K562 (cell line): Measurements from ENCODE around the gene CXCR6. TPM values are rescaled to one million over a fixed set of nuclear protein-coding genes. Genes with fewer than 3 reads are reported as not detected.

Experiments
- ATAC-seq: fragments of 200-7000 bp; cut with Tn5 transposase; 3 replicates; pipeline ENCODE4 v1.9.1; 2020; ENCODE audit warnings: moderate library complexity
- BruUV-seq: library from RNA; stranded (reverse); fragments of 400-500 nt; replicated peaks from 2 replicates; lab custom pipeline; 2021; lab: Mats Ljungman, UMichigan
- CTCF ChIA-PET: fragments of 300-600 bp; formaldehyde crosslinking; extraction: SDS; loops from one replicate; lab custom pipeline; 2021; ENCODE audit warnings: low intra/inter-chr PET ratio; lab: Yijun Ruan, JAX
- POLR2A ChIA-PET: fragments of 300-600, 350-650 bp; sonication (Branson Sonifier 250); formaldehyde crosslinking; extraction: SDS; loops from one replicate; lab custom pipeline; 2021; ENCODE audit warnings: antibody characterized with exemption, inconsistent platforms; lab: Yijun Ruan, JAX
- DNase-seq, 4 experiments: peaks; one replicate each; pipeline versions ENCODE4 v3.0.0 to v3.0.0-alpha.2; 2011 to 2018; ENCODE audit warnings: low spot score in 3 of 4, mixed read lengths in 3 of 4; ENCODE audit errors: extremely low read depth in 1 of 4
- FAIRE-seq: peaks from 2 replicates; lab custom pipeline; 2011; peaks lifted over from hg19 to GRCh38; lab: Jason Lieb, UNC
- H2AFZ ChIP-seq: 2 replicates; pipeline ENCODE4 v1.6.0; 2011; ENCODE audit warnings: low read depth, low read length, control low read depth, inconsistent platforms
- H3K27ac ChIP-seq: fragments of 200-600 bp; 3 replicates; pipeline ENCODE4 v1.8.0; 2011; ENCODE audit warnings: low read depth, mild to moderate bottlenecking, control low read depth, inconsistent platforms, low read length, moderate library complexity, mixed read lengths; ENCODE audit errors: extremely low read depth
- H3K27me3 ChIP-seq, 2 experiments: fragments of 300-600 bp in 1 of 2; 2 replicates in 1 of 2; 3 replicates in 1 of 2; pipeline versions ENCODE4 v1.6.0 to v1.8.0; 2011; ENCODE audit warnings: inconsistent platforms in 2 of 2, low read length in 2 of 2, mild to moderate bottlenecking in 1 of 2, mixed read lengths in 1 of 2, moderate library complexity in 1 of 2; ENCODE audit not compliant: control insufficient read depth in 2 of 2, insufficient read depth in 2 of 2
- H3K36me3 ChIP-seq: fragments of 300-600 bp; 3 replicates; pipeline ENCODE4 v1.8.0; 2011; ENCODE audit warnings: mild to moderate bottlenecking, low read length, inconsistent platforms; ENCODE audit not compliant: control insufficient read depth, insufficient read depth
- H3K4me1 ChIP-seq, 2 experiments: fragments of 200-600 bp in 1 of 2; replicated peaks in 1 of 2; 2 replicates in 1 of 2; 3 replicates in 1 of 2; pipeline versions ENCODE4 v1.5.1 to v1.8.0; 2011; ENCODE audit warnings: inconsistent platforms in 2 of 2, low read length in 2 of 2, mild to moderate bottlenecking in 1 of 2, mixed read lengths in 1 of 2, moderate library complexity in 1 of 2; ENCODE audit not compliant: control insufficient read depth in 2 of 2, insufficient read depth in 2 of 2
- H3K4me2 ChIP-seq: 2 replicates; pipeline ENCODE4 v1.6.1; 2011; ENCODE audit warnings: low read length, control low read depth, inconsistent platforms, mixed read lengths; ENCODE audit not compliant: insufficient read depth
- H3K4me3 ChIP-seq: fragments of 200-600 bp; sonication (generic), shearing (Covaris generic); 2 replicates; pipeline ENCODE4 v1.5.1; 2016; ENCODE audit warnings: control low read depth, inconsistent platforms
- H3K79me2 ChIP-seq: fragments of 200-600 bp; 3 replicates; pipeline ENCODE4 v1.8.0; 2011; ENCODE audit warnings: low read length, inconsistent platforms; ENCODE audit not compliant: control insufficient read depth, insufficient read depth
- H3K9ac ChIP-seq, 2 experiments: 2 replicates each; pipeline versions ENCODE4 v1.6.0 to v1.6.1; 2011; ENCODE audit warnings: low read depth in 2 of 2, low read length in 2 of 2, control low read depth in 1 of 2, inconsistent platforms in 1 of 2, mild to moderate bottlenecking in 1 of 2, mixed read lengths in 1 of 2; ENCODE audit not compliant: insufficient read depth in 1 of 2
- H3K9me1 ChIP-seq: one replicate; pipeline ENCODE4 v1.6.0; 2011; ENCODE audit warnings: inconsistent platforms, mild to moderate bottlenecking, low read length, moderate library complexity; ENCODE audit not compliant: control insufficient read depth, insufficient read depth
- H3K9me3 ChIP-seq: replicated peaks from 2 replicates; pipeline ENCODE4 v1.5.1; 2011; ENCODE audit warnings: low read depth, low read length, inconsistent platforms; ENCODE audit not compliant: control insufficient read depth, insufficient read depth
- H4K20me1 ChIP-seq: replicated peaks from 2 replicates; pipeline ENCODE4 v1.6.1; 2011; ENCODE audit warnings: low read length, inconsistent platforms, mixed read lengths; ENCODE audit not compliant: control insufficient read depth, insufficient read depth
- ARID2 ChIP-seq: fragments of 450-650 bp; IDR thresholded peaks from 2 replicates; pipeline ENCODE4 v1.6.1; 2017; ENCODE audit warnings: antibody characterized with exemption, mild to moderate bottlenecking
- BRF1 ChIP-seq: IDR thresholded peaks from 3 replicates; pipeline ENCODE4 v1.6.1; 2011; ENCODE audit warnings: borderline replicate concordance, mild to moderate bottlenecking; ENCODE audit not compliant: insufficient read length; ENCODE audit errors: extremely low read depth
- CCAR2 ChIP-seq: fragments of 200-400 bp; formaldehyde crosslinking; IDR thresholded peaks from 2 replicates; pipeline ENCODE4 v1.6.1; 2017; ENCODE audit warnings: mild to moderate bottlenecking, low read depth, low read length
- FOXJ3 ChIP-seq: sonication (generic); formaldehyde crosslinking; IDR thresholded peaks from 2 replicates; pipeline ENCODE4 v1.4.0; 2020; ENCODE audit warnings: mild to moderate bottlenecking, missing genetic modification reagents
- GTF2A2 ChIP-seq: IDR thresholded peaks from 2 replicates; pipeline ENCODE4 v1.6.1; 2016; ENCODE audit warnings: mild to moderate bottlenecking, missing genetic modification characterization, missing compliant biosample characterization
- ILF3 ChIP-seq: fragments of 450-650 bp; IDR thresholded peaks from 2 replicates; pipeline ENCODE4 v1.6.1; 2018; ENCODE audit warnings: antibody characterized with exemption, mild to moderate bottlenecking, moderate library complexity, borderline replicate concordance
- KAT2B ChIP-seq: IDR thresholded peaks from one replicate; pipeline ENCODE4 v1.6.1; 2012; ENCODE audit warnings: low read depth, mild to moderate bottlenecking, control low read depth, inconsistent platforms, low read length, moderate library complexity
- MAFK ChIP-seq: IDR thresholded peaks from 2 replicates; pipeline ENCODE4 v1.6.1; 2011; ENCODE audit warnings: low read length, improper control_type of control experiment
- MCM7 ChIP-seq, 2 experiments: fragments of 450-650 bp; IDR thresholded peaks; 2 replicates each; pipeline ENCODE4 v1.6.1; 2016 to 2018
- MYNN ChIP-seq, 2 experiments: sonication (generic); formaldehyde crosslinking in 1 of 2; IDR thresholded peaks; 2 replicates each; pipeline versions ENCODE4 v1.5.0 to v1.6.1; 2016 to 2020; ENCODE audit warnings: antibody characterized with exemption in 1 of 2, missing genetic modification reagents in 1 of 2
- POLR2AphosphoS5 ChIP-seq: IDR thresholded peaks from 2 replicates; pipeline ENCODE4 v1.6.1; 2011; ENCODE audit warnings: mild to moderate bottlenecking, low read depth, low read length, moderate library complexity; ENCODE audit not compliant: control insufficient read depth, insufficient read depth
- SLC30A9 ChIP-seq: fragments of 250-450 bp; sonication (Bioruptor Pico); IDR thresholded peaks from 2 replicates; pipeline ENCODE4 v1.8.0; 2022; ENCODE audit warnings: mild to moderate bottlenecking, moderate library complexity
- TCFL5 ChIP-seq: fragments of 250-450 bp; sonication (Bioruptor Pico); conservative IDR thresholded peaks from 2 replicates; pipeline ENCODE4 v1.6.1; 2021; ENCODE audit warnings: mild to moderate bottlenecking, moderate library complexity, matching md5 sums
- ZNF507 ChIP-seq: conservative IDR thresholded peaks from 2 replicates; pipeline ENCODE4 v1.6.1; 2017; ENCODE audit warnings: missing genetic modification characterization, missing compliant biosample characterization
- ZNF561 ChIP-seq: fragments of 450-650 bp; formaldehyde crosslinking; conservative IDR thresholded peaks from 2 replicates; pipeline ENCODE4 v1.4.0; 2020; ENCODE audit warnings: mild to moderate bottlenecking, moderate library complexity
- WGBS: fragments of 100-300 bp; shearing (Covaris generic); methylation state at CpG from one replicate; pipeline ENCODE4 v1.1.6; 2016; ENCODE audit warnings: low coverage, mixed read lengths; ENCODE audit not compliant: insufficient coverage; ENCODE audit errors: missing lambda C conversion rate; 5-methylcytosine and 5-hydroxymethylcytosine counted together
- in situ Hi-C: fragments of 300-500 bp; cut with MboI; formaldehyde crosslinking; loops from 4 replicates; pipeline ENCODE4 v1.15.0; 2018; ENCODE audit warnings: inconsistent platforms, mixed read lengths
- intact Hi-C: fragments of 100-400 bp; cut with micrococcal nuclease; formaldehyde crosslinking; loops from 2 replicates; pipeline ENCODE4 v1.14.2; 2022
- polyA plus RNA-seq, 8 experiments: library from polyadenylated mRNA; depleted of rRNA in 4 of 8; stranded (reverse) in 5 of 8; unstranded in 3 of 8; fragments of >200 nt; fragmentation: Nextera tagmentation in 2 of 8; fragmentation: Illumina TruSeq in 1 of 8; extraction: Ambion mirVana in 2 of 8; extraction: Trizol in 1 of 8; gene quantifications; 2 replicates each; pipeline versions ENCODE4 v1.2.1 to v1.2.3, GENCODE V29; 2011 to 2014; ENCODE audit warnings: inconsistent platforms in 1 of 8, missing spikeins in 1 of 8
- total RNA-seq, 7 experiments: library from RNA; depleted of rRNA in 6 of 7; stranded (reverse); fragments of >200 nt in 6 of 7; fragmentation: Illumina TruSeq in 2 of 7; extraction: Trizol in 2 of 7; gene quantifications; 2 replicates each; pipeline versions ENCODE4 v1.2.1 to v1.2.3, GENCODE V29; 2011 to 2021; ENCODE audit warnings: low replicate concordance in 1 of 7
- TF ChIP-seq, protein P1 (sequence below): IDR thresholded peaks from 2 replicates; pipeline ENCODE4 v1.6.1; 2011; ENCODE audit warnings: borderline replicate concordance, low read depth, mild to moderate bottlenecking, moderate library complexity, low read length; ENCODE audit not compliant: insufficient read depth, poor library complexity, severe bottlenecking
- TF ChIP-seq, protein P2 (sequence below), 2 experiments: IDR thresholded peaks; 2 replicates each; pipeline ENCODE4 v1.6.1; 2011; ENCODE audit warnings: borderline replicate concordance in 1 of 2, control low read depth in 1 of 2, low read depth in 1 of 2, low read length in 1 of 2, mild to moderate bottlenecking in 1 of 2, mixed read lengths in 1 of 2, moderate library complexity in 1 of 2; ENCODE audit not compliant: insufficient read depth in 1 of 2, insufficient read length in 1 of 2, poor library complexity in 1 of 2, severe bottlenecking in 1 of 2; ENCODE audit errors: extremely low read depth in 1 of 2
- TF ChIP-seq, protein P3 (sequence below): fragments of 450-650 bp; conservative IDR thresholded peaks from 2 replicates; pipeline ENCODE4 v1.6.1; 2016; ENCODE audit warnings: missing genetic modification characterization, low read depth, mild to moderate bottlenecking, control low read depth, missing compliant biosample characterization

CXCR6 gene
- total and polyA plus RNA-seq, 9 of the 15 experiments (the other 6 are each of a cell fraction or from before 2014, with no cell fraction given) = 0.28 TPM; not detected in 8

DNA sequence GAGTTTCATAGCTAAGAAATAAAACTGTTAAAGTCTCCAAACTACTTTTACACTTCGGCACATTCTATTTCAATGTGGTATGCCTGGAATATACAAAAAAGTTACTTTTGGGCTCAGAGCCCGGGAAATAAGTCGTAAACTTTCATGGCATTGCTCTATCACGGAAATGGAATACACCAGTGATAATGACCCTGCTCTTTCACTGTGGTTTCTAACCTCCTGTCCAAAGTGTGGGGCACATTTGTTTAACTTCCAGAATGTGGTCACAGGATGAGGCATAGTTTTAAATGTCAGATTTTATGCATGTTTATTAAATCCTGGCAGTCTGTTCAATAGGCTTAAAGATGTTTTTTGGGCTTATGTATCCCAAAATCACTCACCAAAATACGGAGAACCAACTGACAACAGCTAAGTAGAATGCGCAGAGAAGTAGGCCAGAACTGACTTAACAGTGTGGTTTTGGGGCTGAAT lies 5.1 kb downstream of the CXCR6 start:
- Histone ChIP-seq H3K4me1 (no peaks in the 10 kb centered on the region), H3K9me3 (no peaks in the 10 kb centered on the region), H2AFZ (no peak overlapping the region), H3K27me3 (no peaks in the 10 kb centered on the region), H3K4me2 (no peak overlapping the region), H3K4me3 (no peak overlapping the region), H3K9me1 (peaks cover 9% of the 10 kb centered on the region), H4K20me1 (0 out of 2 replicates have a peak, but pooled peaks cover 10% of the 10 kb centered on the region), H3K36me3 (peaks cover 73% of the 10 kb centered on the region; the same call in 2 of the 3 replicates), H3K27ac (no peak overlapping the region), H3K79me2 (no peaks in the 10 kb centered on the region), H3K9ac (no peak overlapping the region)
- BruUV-seq = no TSS peak
- ATAC-seq = no peak
- no peak for DNase-seq
- CTCF ChIA-PET = no interaction called here
- 98% methylated on average over 6 of the region's 6 CpGs for WGBS
- POLR2A ChIA-PET = interaction anchor here (1.2 kb wide), 1 partner anchor 9 kb away, joined by 3 read pairs; no protein-coding TSS in a partner anchor
- FAIRE-seq = no peak
- intact Hi-C loops = no loop called here
- in situ Hi-C loops = no loop called here
- no peak for TF ChIP-seq GTF2A2 (tag)
- no peak for TF ChIP-seq BRF1
- no peak for TF ChIP-seq ZNF561 (CRISPR knock-in tag)
- TF ChIP-seq MCM7 (IDR thresholded peaks at IDR 0.05) = no peak
- TF ChIP-seq, protein P1, sequence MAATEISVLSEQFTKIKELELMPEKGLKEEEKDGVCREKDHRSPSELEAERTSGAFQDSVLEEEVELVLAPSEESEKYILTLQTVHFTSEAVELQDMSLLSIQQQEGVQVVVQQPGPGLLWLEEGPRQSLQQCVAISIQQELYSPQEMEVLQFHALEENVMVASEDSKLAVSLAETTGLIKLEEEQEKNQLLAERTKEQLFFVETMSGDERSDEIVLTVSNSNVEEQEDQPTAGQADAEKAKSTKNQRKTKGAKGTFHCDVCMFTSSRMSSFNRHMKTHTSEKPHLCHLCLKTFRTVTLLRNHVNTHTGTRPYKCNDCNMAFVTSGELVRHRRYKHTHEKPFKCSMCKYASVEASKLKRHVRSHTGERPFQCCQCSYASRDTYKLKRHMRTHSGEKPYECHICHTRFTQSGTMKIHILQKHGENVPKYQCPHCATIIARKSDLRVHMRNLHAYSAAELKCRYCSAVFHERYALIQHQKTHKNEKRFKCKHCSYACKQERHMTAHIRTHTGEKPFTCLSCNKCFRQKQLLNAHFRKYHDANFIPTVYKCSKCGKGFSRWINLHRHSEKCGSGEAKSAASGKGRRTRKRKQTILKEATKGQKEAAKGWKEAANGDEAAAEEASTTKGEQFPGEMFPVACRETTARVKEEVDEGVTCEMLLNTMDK = no peak
- no peak for TF ChIP-seq SLC30A9
- TF ChIP-seq TCFL5 (CRISPR knock-in tag) = no peak
- TF ChIP-seq MAFK = no peak
- TF ChIP-seq POLR2AphosphoS5 = no peak
- TF ChIP-seq ARID2 = no peak
- no peak for TF ChIP-seq FOXJ3 (CRISPR knock-in tag)
- TF ChIP-seq, protein P2, sequence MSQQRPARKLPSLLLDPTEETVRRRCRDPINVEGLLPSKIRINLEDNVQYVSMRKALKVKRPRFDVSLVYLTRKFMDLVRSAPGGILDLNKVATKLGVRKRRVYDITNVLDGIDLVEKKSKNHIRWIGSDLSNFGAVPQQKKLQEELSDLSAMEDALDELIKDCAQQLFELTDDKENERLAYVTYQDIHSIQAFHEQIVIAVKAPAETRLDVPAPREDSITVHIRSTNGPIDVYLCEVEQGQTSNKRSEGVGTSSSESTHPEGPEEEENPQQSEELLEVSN (IDR thresholded peaks at IDR 0.05; ENCODE audit: borderline replicate concordance in 1 of 2, extremely low read depth in 1 of 2, insufficient read depth in 1 of 2, insufficient read length in 1 of 2, low read depth in 1 of 2, low read length in 1 of 2, poor library complexity in 1 of 2, severe bottlenecking in 1 of 2) = no peak
- no peak for TF ChIP-seq CCAR2
- no peak for TF ChIP-seq ZNF507 (tag)
- TF ChIP-seq KAT2B = no peak
- TF ChIP-seq, protein P3, sequence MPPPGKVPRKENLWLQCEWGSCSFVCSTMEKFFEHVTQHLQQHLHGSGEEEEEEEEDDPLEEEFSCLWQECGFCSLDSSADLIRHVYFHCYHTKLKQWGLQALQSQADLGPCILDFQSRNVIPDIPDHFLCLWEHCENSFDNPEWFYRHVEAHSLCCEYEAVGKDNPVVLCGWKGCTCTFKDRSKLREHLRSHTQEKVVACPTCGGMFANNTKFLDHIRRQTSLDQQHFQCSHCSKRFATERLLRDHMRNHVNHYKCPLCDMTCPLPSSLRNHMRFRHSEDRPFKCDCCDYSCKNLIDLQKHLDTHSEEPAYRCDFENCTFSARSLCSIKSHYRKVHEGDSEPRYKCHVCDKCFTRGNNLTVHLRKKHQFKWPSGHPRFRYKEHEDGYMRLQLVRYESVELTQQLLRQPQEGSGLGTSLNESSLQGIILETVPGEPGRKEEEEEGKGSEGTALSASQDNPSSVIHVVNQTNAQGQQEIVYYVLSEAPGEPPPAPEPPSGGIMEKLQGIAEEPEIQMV (tag) = no peak
- no peak for TF ChIP-seq ILF3
- no peak for TF ChIP-seq MYNN (IDR thresholded peaks at IDR 0.05)
- no peak for TF ChIP-seq MYNN (CRISPR knock-in tag; IDR thresholded peaks at IDR 0.05)
